Measurements from ENCODE around the gene ZPBP2.

- TF ChIP-seq, protein P1, sequence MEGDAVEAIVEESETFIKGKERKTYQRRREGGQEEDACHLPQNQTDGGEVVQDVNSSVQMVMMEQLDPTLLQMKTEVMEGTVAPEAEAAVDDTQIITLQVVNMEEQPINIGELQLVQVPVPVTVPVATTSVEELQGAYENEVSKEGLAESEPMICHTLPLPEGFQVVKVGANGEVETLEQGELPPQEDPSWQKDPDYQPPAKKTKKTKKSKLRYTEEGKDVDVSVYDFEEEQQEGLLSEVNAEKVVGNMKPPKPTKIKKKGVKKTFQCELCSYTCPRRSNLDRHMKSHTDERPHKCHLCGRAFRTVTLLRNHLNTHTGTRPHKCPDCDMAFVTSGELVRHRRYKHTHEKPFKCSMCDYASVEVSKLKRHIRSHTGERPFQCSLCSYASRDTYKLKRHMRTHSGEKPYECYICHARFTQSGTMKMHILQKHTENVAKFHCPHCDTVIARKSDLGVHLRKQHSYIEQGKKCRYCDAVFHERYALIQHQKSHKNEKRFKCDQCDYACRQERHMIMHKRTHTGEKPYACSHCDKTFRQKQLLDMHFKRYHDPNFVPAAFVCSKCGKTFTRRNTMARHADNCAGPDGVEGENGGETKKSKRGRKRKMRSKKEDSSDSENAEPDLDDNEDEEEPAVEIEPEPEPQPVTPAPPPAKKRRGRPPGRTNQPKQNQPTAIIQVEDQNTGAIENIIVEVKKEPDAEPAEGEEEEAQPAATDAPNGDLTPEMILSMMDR (IDR thresholded peaks at IDR 0.05; ENCODE audit: low read depth, low read length) = no peak
- no peak for TF ChIP-seq POLR2A (IDR thresholded peaks at IDR 0.05; ENCODE audit: extremely low read depth, insufficient read length)
These were observed 29.2 kb upstream of the ZPBP2 start for GRCh38 chr17:39838784-39839183.
